Fibroblast of skin of left quadriceps (primary cell): ENCODE data around the gene ETDC.
"Not testable (repeated sequence)": the region's sequence is repeated elsewhere in the genome, so short reads cannot be mapped to it uniquely, and the experiment has no call there.

ENCODE experiments used
- DNase-seq, 2 experiments: peaks; one replicate each; pipeline ENCODE4 v3.0.0-alpha.2; 2013; ENCODE audit warnings: low read depth in 2 of 2

Gene ETDC

DNA sequence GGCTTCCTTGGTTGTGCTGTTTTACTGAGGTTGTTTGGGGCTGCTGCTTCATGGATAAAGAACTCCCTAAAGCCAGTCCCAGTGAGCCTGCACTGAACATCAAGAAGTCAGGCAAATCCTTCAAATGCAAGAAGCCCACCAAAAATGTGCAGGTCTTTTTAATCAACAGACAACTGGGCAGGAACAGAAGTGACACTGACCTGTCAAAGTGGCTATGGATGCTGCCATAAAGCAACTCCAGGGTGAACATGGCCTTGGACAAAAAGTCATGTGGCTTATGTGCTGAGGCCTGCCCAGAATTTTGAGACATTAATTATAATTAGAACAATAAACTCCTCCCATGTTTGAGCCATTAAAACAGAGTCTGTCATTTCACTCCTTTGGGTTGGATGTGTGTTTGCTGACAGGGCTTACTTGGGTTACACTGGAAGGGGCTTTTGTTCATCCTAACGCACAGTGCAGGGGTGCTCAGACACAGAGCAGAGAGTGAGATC lies at the start of gene ETDC:
Gene ETDC (plus strand): TSS at position 51 of the 494 bp plus-strand sequence. CDS start 0 bp downstream, at position 51.
- no peak for DNase-seq

DNA sequence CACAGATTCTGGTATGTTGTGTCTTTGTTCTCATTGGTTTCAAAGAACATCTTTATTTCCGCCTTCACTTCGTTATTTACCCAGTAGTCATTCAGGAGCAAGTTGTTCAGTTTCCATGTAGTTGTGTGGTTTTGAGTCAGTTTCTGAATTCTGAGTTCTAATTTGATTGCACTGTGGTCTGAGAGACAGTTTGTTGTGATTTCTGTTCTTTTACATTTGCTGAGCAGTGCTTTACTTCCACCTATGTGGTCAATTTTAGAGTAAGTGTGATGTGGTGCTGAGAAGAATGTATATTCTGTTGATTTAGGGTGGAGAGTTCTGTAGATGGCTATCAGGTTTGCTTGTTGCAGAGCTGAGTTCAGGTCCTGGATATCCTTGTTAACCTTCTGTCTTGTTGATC lies 48.3 kb upstream of the ETDC start:
- not testable (repeated sequence) for DNase-seq

DNA sequence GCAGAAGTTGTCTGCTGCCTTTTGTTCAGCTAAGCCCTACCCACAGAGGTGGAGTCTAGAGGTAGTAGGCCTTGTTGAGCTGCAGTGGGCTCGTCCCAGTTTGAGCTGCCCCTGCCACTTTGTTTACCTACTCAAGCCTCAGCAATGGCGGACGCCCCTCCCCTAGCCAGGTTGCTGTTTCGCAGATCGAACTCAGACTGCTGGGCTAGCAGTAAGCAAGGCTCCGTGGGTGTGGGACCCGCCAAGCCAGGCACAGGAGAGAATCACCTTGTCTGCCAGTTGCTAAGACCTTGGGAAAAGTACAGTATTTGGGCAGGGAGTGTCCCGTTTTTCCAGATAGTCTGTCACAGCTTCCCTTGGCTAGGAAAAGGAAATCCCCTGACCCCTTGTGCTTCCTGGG lies 45.9 kb upstream of the ETDC start:
- DNase-seq, result not testable (repeated sequence)

DNA sequence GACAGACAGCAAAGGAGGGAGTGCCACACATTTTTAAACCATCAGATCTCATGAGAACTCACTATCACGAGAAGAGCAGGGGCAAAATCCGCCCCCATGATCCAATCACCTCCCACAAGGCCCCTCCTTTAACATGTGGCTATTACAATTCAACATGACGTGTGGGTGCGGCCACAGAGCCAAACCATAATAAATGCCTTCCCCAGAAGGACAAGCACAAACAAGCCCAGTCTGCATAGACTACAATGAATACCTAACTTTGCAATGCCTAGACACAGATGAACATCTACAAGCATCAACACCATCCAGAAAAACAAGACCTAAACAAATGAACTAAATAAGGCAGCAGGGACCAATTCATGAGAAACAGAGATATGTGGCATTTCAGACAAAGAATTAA lies 45.1 kb upstream of the ETDC start:
- no peak for DNase-seq

DNA sequence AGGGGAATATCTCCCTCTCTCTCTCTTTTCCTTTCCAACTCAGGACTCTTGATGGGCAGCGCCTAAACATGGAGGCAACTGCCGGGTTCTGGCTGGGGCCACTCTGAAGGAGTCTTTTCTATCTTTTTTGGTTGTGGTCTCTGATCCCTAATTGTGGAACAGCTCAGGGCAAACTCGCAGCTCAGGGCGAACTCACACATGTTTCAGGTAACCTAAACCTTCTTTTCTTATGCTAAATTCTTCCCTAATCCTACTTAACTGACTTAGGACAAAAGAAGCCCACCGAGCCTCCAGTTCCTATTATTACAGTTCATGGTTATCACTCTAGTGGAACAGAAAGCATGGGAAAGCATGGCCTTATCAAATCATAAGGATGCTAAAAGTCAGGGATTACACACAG lies 36.1 kb upstream of the ETDC start:
- DNase-seq, result no peak

DNA sequence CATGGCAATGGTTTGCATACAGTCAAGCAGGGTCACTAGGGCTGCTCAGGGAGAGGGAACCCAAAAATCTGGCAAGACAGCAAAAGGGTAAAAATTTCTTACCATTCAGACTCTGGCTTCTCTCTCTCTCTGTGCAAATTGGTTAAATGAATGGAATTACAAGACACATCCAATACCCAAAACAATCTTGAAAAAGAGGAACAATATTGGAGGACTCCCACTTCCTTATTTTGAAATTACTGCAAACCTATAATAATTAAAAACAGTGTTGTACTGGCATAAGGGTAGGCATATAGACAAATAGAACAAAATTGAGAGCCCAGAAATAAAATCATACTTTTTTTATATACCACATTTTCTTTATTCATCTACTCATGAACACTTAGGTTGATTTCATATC lies 33.3 kb upstream of the ETDC start:
- no peak for DNase-seq

DNA sequence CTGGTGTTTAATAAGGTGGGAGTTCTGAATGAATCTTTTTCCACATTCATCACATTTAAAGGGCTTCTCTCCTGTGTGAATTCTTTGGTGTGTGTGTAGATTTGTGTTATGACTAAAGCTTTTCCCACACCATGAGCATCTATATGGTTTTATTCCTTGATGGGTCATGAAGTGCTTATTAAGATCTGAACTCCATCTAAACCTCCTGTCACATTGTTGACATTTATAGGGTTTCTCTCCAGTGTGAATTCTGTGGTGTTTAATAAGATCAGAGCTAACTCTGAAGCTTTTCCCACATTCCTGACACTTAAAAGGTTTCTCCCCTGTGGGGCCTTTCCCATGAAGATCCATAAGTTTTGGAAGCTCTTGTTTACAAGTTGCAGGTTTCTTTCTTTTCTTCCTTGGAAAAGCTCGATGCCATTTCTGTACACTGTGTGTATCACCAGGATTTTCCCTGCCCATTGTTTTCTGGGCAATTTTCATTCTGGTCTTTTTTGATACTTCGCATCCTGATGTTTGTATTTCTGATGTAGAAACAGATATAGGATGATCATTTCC lies 21.9 kb upstream of the ETDC start:
- no peak for DNase-seq

DNA sequence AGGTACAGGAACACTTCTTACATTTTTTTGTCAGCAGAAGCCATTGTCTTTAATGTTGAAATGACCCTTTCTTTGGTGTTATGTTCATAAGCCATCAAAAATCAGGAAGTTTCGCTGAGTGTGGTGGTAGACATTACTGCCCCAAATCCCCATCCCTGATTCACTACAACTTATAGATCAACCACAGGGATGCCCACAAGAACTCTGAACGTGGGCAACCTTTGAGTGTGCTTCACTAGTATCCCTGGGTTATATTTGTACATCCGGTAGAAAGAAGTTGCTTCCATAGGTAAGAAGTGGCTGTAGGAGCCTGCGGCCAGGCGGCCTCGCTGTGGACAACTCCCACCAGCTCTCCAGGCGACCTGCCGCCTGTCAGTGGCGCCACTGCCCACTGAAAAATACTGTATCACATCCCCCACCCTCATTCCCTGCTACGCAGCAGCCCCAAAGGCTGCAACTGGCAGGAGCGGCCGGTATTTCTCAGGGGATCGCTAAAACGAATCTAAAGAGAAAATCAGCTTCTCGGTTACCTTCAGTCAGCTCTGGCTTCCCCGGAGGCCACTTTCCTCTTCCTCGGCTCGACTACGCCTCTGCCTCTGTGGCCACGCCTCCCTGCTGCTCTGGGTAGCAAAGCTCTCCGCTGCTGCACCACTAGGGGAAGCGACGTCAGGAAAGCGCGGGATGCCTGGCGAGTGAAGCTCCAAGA lies 13.9 kb upstream of the ETDC start:
- peak in 1 of 2 experiments; percentile 3 for DNase-seq

DNA sequence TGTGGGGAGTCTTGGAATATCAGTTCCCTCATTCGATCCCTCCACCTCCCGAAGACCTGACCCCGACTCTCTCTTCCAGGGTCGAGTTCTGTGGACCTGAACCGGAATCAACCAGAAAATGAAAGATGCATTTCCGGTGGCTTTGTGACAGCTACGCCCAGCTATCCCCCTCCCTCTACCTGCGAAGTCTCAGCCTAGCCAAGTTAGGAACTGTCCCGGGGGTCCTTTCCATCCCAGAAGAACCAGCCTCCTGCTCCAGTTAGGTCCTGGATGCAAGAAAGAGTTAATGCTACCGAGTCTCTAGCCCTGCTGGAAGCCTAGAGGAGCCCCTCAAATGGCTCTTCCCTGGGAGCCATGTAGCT lies 13.4 kb upstream of the ETDC start:
- DNase-seq, result no peak

DNA sequence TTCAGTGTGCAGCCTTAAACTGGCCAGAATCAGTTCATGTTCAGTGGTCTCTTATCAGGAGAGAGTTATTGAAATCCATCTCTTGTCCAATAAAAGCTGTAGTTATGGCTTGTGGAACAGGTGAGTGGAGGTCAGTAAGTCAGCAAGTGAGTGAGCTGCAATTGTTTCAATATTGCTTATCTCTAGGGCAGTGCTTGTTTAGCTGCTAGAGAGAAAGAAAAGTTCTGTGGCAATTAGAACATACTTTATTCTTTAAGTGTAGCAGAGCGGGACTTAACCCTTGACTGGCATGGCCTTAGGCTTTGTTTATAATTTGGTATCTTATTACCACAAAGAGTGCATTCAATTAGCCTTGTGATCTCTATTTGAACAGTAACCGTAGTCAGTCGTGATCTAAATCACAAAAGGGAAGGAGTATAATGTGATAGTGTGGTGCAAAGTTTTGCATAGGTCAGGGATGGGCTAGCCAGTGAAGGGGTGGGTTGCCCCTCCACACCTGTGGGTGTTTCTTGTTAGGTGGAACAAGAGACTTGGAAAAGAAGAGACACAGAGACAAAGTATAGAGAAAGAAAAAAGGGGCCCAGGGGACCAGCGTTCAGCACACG lies 6.9 kb upstream of the ETDC start:
- DNase-seq, result no peak

DNA sequence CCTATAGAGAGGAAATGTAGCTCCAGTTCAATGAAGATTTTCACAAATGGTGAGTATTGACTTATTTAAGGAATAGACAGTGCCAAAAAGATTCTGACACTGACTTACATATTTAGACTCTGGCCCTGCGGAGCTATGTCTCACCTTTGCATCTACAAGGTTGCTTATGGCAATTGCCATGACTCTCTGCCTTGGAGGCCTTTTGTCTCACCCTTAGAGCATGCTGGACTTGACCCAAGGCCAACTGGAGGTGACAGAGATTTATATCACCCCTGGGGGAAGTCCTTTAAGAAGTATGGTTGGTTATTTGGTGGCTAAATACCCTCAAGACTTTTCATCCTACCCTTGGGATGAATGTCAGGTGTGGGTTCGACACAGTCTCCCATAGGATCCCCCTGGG lies 4.5 kb upstream of the ETDC start:
- DNase-seq, result no peak

DNA sequence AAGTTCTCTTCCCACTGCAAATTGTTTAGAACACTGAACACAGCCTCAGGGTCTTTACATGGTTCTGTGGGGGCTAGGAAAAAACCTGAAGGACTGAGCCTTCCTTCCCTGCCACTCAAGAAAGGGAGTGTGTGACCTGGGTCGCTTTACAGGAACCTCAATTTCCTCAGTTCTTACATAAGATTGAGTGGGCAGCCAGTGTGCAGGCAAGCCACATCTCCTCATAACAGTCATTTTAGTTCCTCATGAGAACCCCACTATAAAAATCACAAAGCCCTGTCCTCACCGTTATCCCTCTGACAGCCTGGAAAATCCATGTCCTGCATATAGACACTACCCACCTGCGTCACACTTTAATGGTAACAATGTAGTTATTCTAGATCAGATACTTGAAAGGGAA lies 2.1 kb upstream of the ETDC start:
- no peak for DNase-seq

DNA sequence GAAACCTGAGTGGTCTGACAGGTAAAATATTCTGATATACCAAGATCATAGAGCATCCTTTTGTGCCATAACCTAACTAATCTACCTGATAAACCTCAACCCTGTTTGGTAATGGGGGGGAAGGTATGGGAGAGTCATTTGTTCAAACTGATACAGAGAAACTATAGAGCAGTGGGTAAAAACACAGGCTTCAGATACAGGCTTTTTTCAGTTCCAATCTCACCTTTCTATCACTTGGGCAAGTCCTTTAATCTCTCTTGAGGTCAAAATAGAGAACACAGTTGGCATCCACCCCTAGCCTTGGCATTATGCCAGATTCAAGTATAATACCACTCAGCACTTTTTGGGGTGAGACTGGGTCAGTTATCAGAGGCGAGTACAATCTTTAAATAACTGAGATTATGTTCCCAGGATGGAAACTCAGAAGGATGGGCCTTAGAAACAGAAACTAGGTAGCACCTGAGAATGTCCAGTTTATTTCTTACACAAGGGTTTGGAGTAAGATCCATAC lies 880 bp upstream of the ETDC start:
- no peak for DNase-seq

DNA sequence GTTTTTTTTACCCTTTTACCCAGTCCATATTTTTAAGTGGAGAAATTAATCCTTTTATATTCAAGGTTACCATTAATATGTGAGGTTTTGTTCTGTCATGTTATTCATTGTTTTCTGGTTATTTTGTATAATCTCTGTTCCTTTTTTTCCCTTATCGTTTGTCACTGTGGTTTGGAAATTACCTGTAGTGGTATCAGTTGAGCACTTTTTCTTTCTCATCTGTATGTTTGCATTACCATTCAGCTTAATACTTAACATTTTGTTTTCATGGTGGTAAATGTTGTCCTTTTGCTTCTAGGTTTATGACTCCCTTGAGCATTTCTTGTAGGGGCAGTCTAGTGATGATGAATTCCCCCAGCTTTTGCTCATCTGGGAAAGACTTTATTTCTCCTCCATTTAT lies 6.6 kb downstream of the ETDC start:
- no peak for DNase-seq

DNA sequence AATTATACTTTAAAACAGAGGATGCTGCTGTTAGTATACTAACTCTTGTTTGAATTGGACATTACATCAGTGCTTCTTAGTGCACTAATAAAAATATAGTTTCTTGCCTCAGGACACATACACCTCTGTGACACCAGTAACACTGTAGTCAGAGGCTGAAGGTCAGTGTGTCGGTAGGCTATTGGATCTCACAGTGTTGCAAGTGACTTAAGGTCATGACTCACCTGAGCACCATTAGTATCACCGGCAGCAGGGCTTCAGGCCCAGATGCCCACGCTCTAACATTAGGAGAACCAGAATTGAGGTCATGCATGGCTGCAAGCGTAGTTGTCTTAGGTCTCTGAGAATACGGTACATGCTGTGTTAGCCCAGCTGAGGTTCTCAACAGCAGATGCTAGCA lies 15.2 kb downstream of the ETDC start:
- DNase-seq, result no peak

DNA sequence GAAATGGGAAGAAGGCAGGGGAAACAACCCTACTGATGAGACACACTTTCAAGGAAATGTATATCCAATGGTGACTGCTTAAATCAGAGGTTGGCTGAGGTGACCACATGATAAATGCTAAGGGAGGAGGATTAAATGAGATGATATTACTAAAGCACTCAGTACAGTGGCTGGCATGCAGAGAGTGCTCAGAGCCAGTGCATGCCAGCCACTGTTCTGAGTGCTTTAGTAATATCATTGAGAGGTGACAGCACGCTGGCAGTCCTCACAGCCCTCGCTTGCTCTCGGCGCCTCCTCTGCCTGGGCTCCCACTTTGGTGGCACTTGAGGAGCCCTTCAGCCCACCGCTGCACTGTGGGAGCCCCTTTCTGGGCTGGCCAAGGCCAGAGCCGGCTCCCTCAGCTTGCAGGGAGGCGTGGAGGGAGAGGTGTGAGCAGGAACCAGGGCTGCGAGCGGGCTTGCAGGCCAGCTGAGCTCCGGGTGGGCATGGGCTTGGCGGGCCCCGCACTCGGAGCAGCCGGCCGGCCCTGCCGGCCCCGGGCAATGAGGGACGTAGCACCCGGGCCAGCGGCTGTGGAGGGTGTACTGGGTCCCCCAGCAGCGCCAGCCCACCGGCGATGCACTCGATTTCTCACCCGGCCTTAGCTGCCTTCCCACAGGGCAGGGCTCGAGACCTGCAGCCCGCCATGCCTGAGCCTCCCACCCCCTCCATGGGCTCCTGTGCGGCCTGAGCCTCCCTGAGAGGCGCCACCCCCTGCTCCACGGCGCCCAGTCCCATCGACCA lies 15.9 kb downstream of the ETDC start:
- not testable (repeated sequence) for DNase-seq

DNA sequence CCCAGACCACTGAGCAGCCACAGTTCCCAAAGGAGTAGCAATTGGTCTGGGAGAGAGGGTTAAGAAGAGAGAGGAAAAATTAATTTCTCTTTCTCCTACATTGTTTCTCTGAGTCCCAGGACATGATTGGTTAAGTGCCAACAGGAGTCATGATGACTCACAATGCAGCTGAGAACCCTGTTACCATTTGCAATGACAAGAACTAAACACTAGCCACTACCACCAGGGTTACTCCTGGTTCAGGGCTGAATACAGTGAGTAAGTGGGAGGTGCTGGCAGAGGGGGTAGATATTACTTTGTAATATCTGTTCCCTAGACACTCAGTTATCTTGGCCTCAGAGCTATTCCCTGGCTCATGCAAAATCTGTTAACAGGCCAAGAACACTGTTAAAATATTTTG lies 18.0 kb downstream of the ETDC start:
- peak in 1 of 2 experiments; percentile 53 for DNase-seq

DNA sequence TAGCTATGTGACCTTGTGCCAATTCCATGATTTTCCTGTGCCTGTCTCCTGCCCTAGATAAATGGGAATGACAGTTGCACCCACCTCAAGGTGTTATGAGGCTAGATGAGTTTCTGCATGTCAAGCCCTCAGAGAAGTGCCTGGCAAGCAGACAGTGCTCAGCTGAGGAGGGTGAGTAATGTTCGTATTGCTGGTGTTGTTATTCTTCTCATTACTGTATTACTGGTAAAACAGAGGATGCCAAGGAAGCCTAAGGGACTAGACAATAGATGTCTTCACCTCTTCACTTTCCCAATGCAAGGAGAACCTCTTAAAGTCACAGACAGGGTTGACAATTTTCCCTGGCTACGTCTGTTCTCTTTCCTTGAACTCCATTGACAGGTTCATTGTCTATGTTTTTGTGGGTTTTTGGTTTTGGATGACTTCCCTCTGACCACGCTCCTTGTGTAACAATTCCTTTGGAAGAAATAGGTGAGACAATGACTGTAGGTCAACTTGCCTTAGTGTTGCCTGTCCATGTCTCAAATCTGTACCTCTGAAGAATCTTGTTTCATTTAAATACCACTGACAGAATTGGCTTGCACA lies 19.2 kb downstream of the ETDC start:
- no peak for DNase-seq

DNA sequence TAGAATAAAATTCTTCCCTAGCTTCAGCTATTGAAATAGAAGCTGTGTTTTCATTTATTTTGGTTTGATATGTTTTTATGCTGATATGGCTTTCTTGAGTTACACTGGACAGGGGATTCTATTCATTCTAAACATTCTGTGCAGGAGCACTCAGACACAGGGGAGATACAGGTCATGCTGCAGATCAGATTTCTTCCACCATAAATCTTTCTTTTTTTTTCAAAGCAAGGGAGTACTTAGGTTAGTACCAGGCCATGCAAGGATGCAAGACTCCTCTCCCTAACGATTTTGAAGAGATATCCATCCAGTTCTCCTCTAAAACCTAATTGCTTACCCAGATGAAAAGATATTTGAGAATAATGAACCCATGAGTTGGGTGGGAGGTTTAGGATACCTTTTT lies 21.4 kb downstream of the ETDC start:
- DNase-seq, result no peak

DNA sequence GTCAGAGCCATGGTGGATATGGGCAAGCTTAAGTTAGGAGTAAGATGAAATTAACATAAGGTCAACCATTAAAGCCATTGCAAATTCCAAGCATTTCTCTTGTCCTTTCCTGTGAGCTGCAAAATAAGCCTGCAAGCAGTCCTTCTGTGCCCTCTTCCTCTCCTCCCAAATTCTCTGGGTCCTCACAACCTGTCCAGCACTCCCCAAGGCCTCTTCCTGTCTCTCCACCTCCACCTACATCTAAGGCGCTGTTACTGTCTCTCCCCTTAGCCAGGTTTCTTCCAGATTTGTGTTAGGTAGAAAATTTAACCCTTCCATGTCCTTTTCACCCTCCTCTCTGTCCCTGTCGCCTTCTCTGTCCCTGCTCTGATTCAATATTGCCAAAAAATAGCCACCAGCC lies 22.2 kb downstream of the ETDC start:
- no peak for DNase-seq

DNA sequence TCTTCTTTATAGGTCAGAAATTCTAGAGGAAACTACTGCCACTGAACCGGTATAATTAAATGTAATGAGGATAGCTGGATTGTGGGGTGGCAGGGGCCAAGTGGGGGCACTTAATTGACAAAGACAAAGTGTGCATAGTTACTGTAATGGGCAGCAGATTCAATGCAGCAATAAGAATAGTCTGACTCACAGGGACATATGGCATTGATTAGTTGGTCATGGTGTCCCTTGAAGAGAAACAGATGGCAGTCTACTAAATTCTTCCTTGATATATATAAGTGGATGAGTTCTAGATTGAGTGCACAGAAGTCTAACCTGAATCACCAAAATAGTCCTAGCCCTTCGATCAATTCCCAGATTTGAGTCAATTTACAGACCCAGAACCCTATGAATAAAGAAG lies 31.6 kb downstream of the ETDC start:
- DNase-seq, result peak in 1 of 2 experiments; percentile 56

DNA sequence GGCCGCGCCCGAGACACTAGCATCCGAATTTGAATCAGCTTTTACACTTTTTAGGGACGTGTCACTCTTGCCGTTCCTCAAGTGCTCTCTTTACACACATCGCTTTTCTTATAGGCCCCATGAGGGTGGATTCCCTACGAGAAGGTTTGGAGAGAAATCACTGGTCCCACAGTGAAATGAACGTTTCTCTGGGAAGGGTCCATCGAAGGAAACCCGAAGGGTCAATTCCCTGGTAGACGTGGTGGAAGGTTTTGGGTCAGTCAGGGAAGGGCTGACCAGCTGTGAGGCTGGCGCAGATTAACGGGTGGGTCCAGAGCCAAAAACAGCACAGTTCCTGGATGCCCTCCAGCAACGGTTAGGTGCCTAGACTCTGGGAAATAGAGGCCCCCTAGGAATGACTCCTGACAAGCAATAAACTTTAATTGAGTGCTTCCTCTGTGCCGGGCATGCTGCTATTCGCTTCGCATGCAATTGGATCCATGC lies 35.9 kb downstream of the ETDC start:
- peak in 1 of 2 experiments; percentile 40 for DNase-seq
